HG02571 (cell line): ENCODE data around the gene TRAF4.
"Not testable (repeated sequence)": the region's sequence is repeated elsewhere in the genome, so short reads cannot be mapped to it uniquely, and the experiment has no call there.

Experiments used
- ATAC-seq: cut with Tn5 transposase; IDR thresholded peaks from one replicate; pipeline ENCODE4 v1.9.1; 2021; ENCODE audit warnings: mild to moderate bottlenecking, moderate library complexity; ENCODE audit not compliant: unreplicated experiment

The TRAF4 gene

GRCh38 chr17:28728364-28729200 is 15.2 kb upstream of the TRAF4 start, which contains the start of gene NEK8:
Gene NEK8, plus strand, starts transcription at chr17:28728788. Its CDS starts 26 bp downstream, at chr17:28728814.
- peak; percentile 35 for ATAC-seq

- no peak for ATAC-seq
Observed at GRCh38 chr17:28729950-28730330, 13.9 kb upstream of the TRAF4 start.

- ATAC-seq, result no peak
Observed at GRCh38 chr17:28733346-28733745, 10.5 kb upstream of the TRAF4 start.

GRCh38 chr17:28734712-28735241 is 9.0 kb upstream of the TRAF4 start:
- no peak for ATAC-seq

GRCh38 chr17:28735242-28735722 is 8.5 kb upstream of the TRAF4 start:
- ATAC-seq, result no peak

- not testable (repeated sequence) for ATAC-seq
Observed at GRCh38 chr17:28735913-28736769, 7.7 kb upstream of the TRAF4 start.

GRCh38 chr17:28737316-28737715 is 6.5 kb upstream of the TRAF4 start:
- no peak for ATAC-seq

GRCh38 chr17:28737770-28738679 is 5.8 kb upstream of the TRAF4 start:
- peak; percentile 50 for ATAC-seq

GRCh38 chr17:28738680-28739384 is 5.0 kb upstream of the TRAF4 start:
- no peak for ATAC-seq

GRCh38 chr17:28740406-28741357 is 3.1 kb upstream of the TRAF4 start:
- ATAC-seq, result no peak

- ATAC-seq, result no peak
Observed at GRCh38 chr17:28741358-28742349, 2.2 kb upstream of the TRAF4 start.

GRCh38 chr17:28744104-28744971 is 527 bp downstream of the TRAF4 start:
- ATAC-seq, result peak; percentile 18

GRCh38 chr17:28744972-28745785 is 1.4 kb downstream of the TRAF4 start:
- ATAC-seq, result no peak

- no peak for ATAC-seq
Observed at GRCh38 chr17:28745786-28746411, 2.1 kb downstream of the TRAF4 start.

GRCh38 chr17:28746611-28747050 is 2.8 kb downstream of the TRAF4 start:
- no peak for ATAC-seq
